Esophagus muscularis mucosa (tissue), 4 donors: ENCODE measurements around the gene BRD3. TPM values are rescaled to one million over a fixed set of nuclear protein-coding genes. Genes with fewer than 3 reads are reported as not detected.

Experiments
- DNase-seq: peaks from one replicate; pipeline ENCODE4 v3.0.0-alpha.2; 2017; ENCODE audit errors: extremely low spot score
- H3K27ac ChIP-seq, 4 donors: fragments of 200-600 bp; sonication (generic); replicated peaks in 1 of 4; 1 replicate in 3 of 4; 2 replicates in 1 of 4; pipeline ENCODE4 v1.5.1; 2016 to 2019; ENCODE audit warnings: mild to moderate bottlenecking in 1 of 4
- H3K27me3 ChIP-seq, 4 donors: fragments of 200-600 bp; sonication (generic); one replicate each; pipeline versions ENCODE4 v1.5.1 to v1.6.0; 2016 to 2019
- H3K36me3 ChIP-seq, 4 donors: fragments of 200-600 bp; sonication (generic); one replicate each; pipeline ENCODE4 v1.5.1; 2016 to 2019
- H3K4me1 ChIP-seq, 4 donors: fragments of 200-600 bp; sonication (generic); one replicate each; pipeline ENCODE4 v1.5.1; 2016 to 2019
- H3K4me3 ChIP-seq, 4 donors: fragments of 200-600 bp; sonication (generic); 1 replicate in 2 of 4; 2 replicates in 2 of 4; pipeline ENCODE4 v1.5.1; 2016 to 2019; ENCODE audit warnings: mild to moderate bottlenecking in 4 of 4, moderate library complexity in 1 of 4
- H3K9me3 ChIP-seq, 4 donors: fragments of 200-600 bp; sonication (generic); 1 replicate in 3 of 4; 2 replicates in 1 of 4; pipeline ENCODE4 v1.5.1; 2016 to 2019
- CTCF ChIP-seq, 3 experiments: fragments of 200-600 bp in 2 of 3; fragments of 450-650 bp in 1 of 3; sonication (generic) in 2 of 3; IDR thresholded peaks; one replicate each; pipeline ENCODE4 v1.5.1; 2017 to 2019; ENCODE audit warnings: antibody characterized with exemption in 3 of 3, mild to moderate bottlenecking in 2 of 3, moderate library complexity in 1 of 3
- EP300 ChIP-seq: sonication (generic); formaldehyde crosslinking; IDR thresholded peaks from one replicate; pipeline ENCODE4 v1.6.1; 2017; ENCODE audit warnings: antibody characterized with exemption
- POLR2A ChIP-seq: fragments of 450-650 bp; IDR thresholded peaks from one replicate; pipeline ENCODE4 v1.6.1; 2017; ENCODE audit warnings: antibody characterized with exemption, moderate library complexity, mild to moderate bottlenecking, low read depth
- POLR2AphosphoS5 ChIP-seq, 2 donors: sonication (generic); formaldehyde crosslinking; IDR thresholded peaks; one replicate each; pipeline ENCODE4 v1.6.1; 2017; ENCODE audit warnings: antibody characterized with exemption in 2 of 2
- WGBS: methylation state at CpG from one replicate; pipeline ENCODE4 v1.1.5; 2018; 5-methylcytosine and 5-hydroxymethylcytosine counted together
- intact Hi-C: fragments of 100-400 bp; cut with DNase I; formaldehyde crosslinking; loops from one replicate; pipeline ENCODE4 v1.15.1; 2023
- total RNA-seq, 4 donors: library from RNA; depleted of rRNA; stranded (reverse); fragments of >200 nt; gene quantifications; one replicate each; pipeline versions ENCODE4 v1.1.0 to v1.2.1, GENCODE V29; 2016

Gene BRD3
- total RNA-seq, 4 donors from 2014 or later, result 30.0 to 38.2 (median 33.3) TPM

GRCh38 chr9:134026981-134027380 is 40.8 kb downstream of the BRD3 start:
- WGBS, result 91% methylated on average over 8 of the region's 8 CpGs
- intact Hi-C loops, result loop anchor here (10.0 kb wide), 1 partner anchor 108 kb away; the partner anchor contains the start of gene WDR5
- H3K9me3 ChIP-seq, result no peaks in the 10 kb centered on the region
- peaks cover 8 to 19% (median 18%) of the 10 kb centered on the region in 4 donors for H3K4me1 ChIP-seq
- H3K36me3 ChIP-seq, result peaks cover 10 to 47% (median 39%) of the 10 kb centered on the region in 4 donors
- H3K4me3 ChIP-seq, result no peak overlapping the region
- H3K27ac ChIP-seq, result no peak overlapping the region
- no peak for TF ChIP-seq EP300
- no peak for TF ChIP-seq POLR2AphosphoS5 (IDR thresholded peaks at IDR 0.05)
- TF ChIP-seq CTCF (IDR thresholded peaks at IDR 0.05), result no peak
- no peak for TF ChIP-seq POLR2A
- H3K27me3 ChIP-seq, result no peaks in the 10 kb centered on the region
- DNase-seq, result no peak

- intact Hi-C loops, result loop anchor here (10.0 kb wide), 1 partner anchor 108 kb away; the partner anchor contains the start of gene WDR5
- Histone ChIP-seq H3K4me1 (peaks cover 8 to 19% (median 18%) of the 10 kb centered on the region in 4 donors), H3K27me3 (no peaks in the 10 kb centered on the region), H3K36me3 (peaks cover 10 to 43% (median 35%) of the 10 kb centered on the region in 4 donors), H3K27ac (no peak overlapping the region), H3K4me3 (peak overlapping the region in 2 of 4 donors; percentile 93 to 97), H3K9me3 (no peaks in the 10 kb centered on the region)
- 83% methylated on average over 5 of the region's 18 CpGs for WGBS
- TF ChIP-seq POLR2A (no peak), POLR2AphosphoS5 (IDR thresholded peaks at IDR 0.05) (no peak)
- no peak for DNase-seq
Observed at GRCh38 chr9:134026581-134026980, 41.2 kb downstream of the BRD3 start.

GRCh38 chr9:134025606-134026541 is 42.0 kb downstream of the BRD3 start:
- WGBS, result 39% methylated on average over 23 of the region's 66 CpGs
- no peak for DNase-seq
- H3K27ac ChIP-seq, result peak overlapping the region; percentile 75 to 86 (median 82)
- TF ChIP-seq CTCF (IDR thresholded peaks at IDR 0.05) (peak in 1 of 3 experiments; percentile 21), EP300 (no peak)
- intact Hi-C loops, result loop anchor here (10.0 kb wide), 1 partner anchor 109 kb away; the partner anchor contains the start of gene WDR5
- H3K9me3 ChIP-seq, result no peaks in the 10 kb centered on the region
- H3K36me3 ChIP-seq, result peaks cover 5 to 36% (median 28%) of the 10 kb centered on the region in 4 donors
- peaks cover 8 to 19% (median 18%) of the 10 kb centered on the region in 4 donors for H3K4me1 ChIP-seq
- no peaks in the 10 kb centered on the region for H3K27me3 ChIP-seq
- peak overlapping the region; percentile 79 to 98 (median 95) for H3K4me3 ChIP-seq

- peak; percentile 100 for DNase-seq
- no peaks in the 10 kb centered on the region for H3K27me3 ChIP-seq
- peak within 1 kb of the TSS; percentile 79 to 98 (median 95) for H3K4me3 ChIP-seq
- 3% methylated on average over 10 of the region's 43 CpGs for WGBS
- H3K27ac ChIP-seq, result peak within 1 kb of the TSS; percentile 75 to 86 (median 82)
- TF ChIP-seq POLR2AphosphoS5 (IDR thresholded peaks at IDR 0.05) (peak; percentile 42 to 72), CTCF (IDR thresholded peaks at IDR 0.05) (peak in 1 of 3 experiments; percentile 31), EP300 (no peak)
- intact Hi-C loops, result loop anchor here (10.0 kb wide), 1 partner anchor 110 kb away; the partner anchor contains the start of gene WDR5
- H3K9me3 ChIP-seq, result no peaks in the 10 kb centered on the region
- peaks cover 8 to 19% (median 18%) of the 10 kb centered on the region in 4 donors for H3K4me1 ChIP-seq
- H3K36me3 ChIP-seq, result peaks cover 0 to 32% (median 23%) of the 10 kb centered on the region in 4 donors
Observed at GRCh38 chr9:134024828-134025605, 42.8 kb downstream of the BRD3 start, which contains the start of gene BRD3OS. BRD3OS (plus strand) TSS chr9:134025481; CDS start chr9:134026748, 1,267 bp downstream.
